Keratinocyte (primary cell): ENCODE data around the gene CBY1.

Experiments used
- EZH2 ChIP-seq: IDR thresholded peaks from one replicate; pipeline ENCODE4 v1.6.1; 2012; ENCODE audit warnings: inconsistent platforms, mild to moderate bottlenecking, low read length, moderate library complexity
- TF ChIP-seq, protein P1 (sequence below), 3 experiments: IDR thresholded peaks in 1 of 3; conservative IDR thresholded peaks in 1 of 3; optimal IDR thresholded peaks in 1 of 3; 2 replicates in 2 of 3; 3 replicates in 1 of 3; pipeline versions ENCODE3 to v1.5.1; 2011; ENCODE audit warnings: low read length in 3 of 3, mild to moderate bottlenecking in 3 of 3, moderate library complexity in 2 of 3, control low read depth in 1 of 3, inconsistent platforms in 1 of 3; ENCODE audit not compliant: insufficient read depth in 2 of 3; ENCODE audit errors: extremely low read depth in 1 of 3

DNA sequence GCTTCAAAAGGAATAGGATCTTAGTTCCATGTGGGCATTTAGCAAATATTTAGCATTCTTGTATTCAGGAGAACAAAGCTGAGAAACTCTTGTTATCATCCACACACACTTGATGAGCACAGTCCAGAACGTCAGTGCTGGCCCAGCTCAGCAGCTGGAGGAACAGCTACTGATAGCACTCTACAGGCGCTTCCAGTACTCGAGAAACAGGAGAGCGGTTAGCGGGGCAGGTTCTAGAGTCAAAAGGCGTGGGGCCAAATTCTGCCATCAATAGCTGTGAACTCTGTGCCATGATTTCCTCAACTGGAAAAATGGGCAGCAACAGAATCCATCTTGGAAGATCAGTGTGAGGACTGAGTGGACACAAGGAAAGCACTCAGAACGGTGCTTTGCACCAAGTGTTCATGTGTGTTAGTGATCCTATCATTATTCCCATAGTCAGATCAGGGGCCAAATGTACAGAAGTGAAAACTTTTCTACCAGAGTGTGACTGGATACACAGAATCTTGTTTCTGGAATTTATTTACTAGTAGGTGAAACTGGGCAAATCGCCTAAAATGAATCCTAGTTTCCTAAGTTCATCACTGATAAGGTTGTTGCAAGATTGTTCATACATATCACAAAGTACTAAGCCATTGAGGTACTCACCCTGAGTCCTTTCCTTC lies 41.1 kb downstream of the CBY1 start:
- TF ChIP-seq, protein P1, sequence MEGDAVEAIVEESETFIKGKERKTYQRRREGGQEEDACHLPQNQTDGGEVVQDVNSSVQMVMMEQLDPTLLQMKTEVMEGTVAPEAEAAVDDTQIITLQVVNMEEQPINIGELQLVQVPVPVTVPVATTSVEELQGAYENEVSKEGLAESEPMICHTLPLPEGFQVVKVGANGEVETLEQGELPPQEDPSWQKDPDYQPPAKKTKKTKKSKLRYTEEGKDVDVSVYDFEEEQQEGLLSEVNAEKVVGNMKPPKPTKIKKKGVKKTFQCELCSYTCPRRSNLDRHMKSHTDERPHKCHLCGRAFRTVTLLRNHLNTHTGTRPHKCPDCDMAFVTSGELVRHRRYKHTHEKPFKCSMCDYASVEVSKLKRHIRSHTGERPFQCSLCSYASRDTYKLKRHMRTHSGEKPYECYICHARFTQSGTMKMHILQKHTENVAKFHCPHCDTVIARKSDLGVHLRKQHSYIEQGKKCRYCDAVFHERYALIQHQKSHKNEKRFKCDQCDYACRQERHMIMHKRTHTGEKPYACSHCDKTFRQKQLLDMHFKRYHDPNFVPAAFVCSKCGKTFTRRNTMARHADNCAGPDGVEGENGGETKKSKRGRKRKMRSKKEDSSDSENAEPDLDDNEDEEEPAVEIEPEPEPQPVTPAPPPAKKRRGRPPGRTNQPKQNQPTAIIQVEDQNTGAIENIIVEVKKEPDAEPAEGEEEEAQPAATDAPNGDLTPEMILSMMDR (optimal IDR thresholded peaks at IDR 0.05 in 1 of 3, IDR thresholded peaks at IDR 0.05 in 1 of 3, conservative IDR thresholded peaks at IDR 0.05 in 1 of 3; ENCODE audit: extremely low read depth in 1 of 3, insufficient read depth in 2 of 3, low read length in 3 of 3): no peak
- TF ChIP-seq EZH2: no peak
